ENCODE data around the gene ZNF669.

DNA sequence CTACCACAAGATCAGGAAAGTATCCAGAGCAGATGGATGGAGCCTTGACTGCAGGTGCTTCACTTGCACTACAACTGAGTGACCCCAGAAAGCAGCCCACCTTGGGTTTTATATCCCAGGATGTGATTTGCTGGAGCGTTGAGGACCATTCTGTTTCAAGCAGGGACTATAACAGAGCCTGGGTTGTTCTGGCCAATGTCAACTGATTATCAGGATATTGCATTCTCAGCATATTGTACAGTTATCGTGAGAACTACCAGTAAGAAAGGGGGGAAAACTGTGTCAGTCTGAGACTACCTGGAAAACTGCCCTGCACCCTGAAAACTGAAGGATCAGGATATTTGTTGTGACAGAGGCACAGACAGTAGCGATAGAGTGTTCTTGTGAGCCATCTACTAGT, 8.0 kb downstream of the ZNF669 start:
- TF ChIP-seq CTCF (IDR thresholded peaks at IDR 0.05) = no peak
- no peak for TF ChIP-seq POLR2A (IDR thresholded peaks at IDR 0.05)
- no peak for TF ChIP-seq EP300 (IDR thresholded peaks at IDR 0.05)
- TF ChIP-seq POLR2AphosphoS5 (IDR thresholded peaks at IDR 0.05) = no peak

All from gastroesophageal sphincter (tissue), 3 donors.